HUES48 (cell line): ENCODE measurements around the gene TM4SF4.

ENCODE experiments used
- H3K27ac ChIP-seq: one replicate; pipeline ENCODE4 v1.7.0; 2013; ENCODE audit warnings: low read depth, low read length, inconsistent platforms
- H3K27me3 ChIP-seq: 2 replicates; pipeline ENCODE4 v1.6.1; 2013; ENCODE audit warnings: mild to moderate bottlenecking, low read length; ENCODE audit not compliant: control insufficient read depth, insufficient read depth
- H3K36me3 ChIP-seq: 2 replicates; pipeline ENCODE4 v1.6.1; 2013; ENCODE audit warnings: low read length; ENCODE audit not compliant: control insufficient read depth, insufficient read depth
- H3K4me1 ChIP-seq: 2 replicates; pipeline ENCODE4 v1.6.1; 2013; ENCODE audit warnings: mild to moderate bottlenecking, low read length; ENCODE audit not compliant: control insufficient read depth, insufficient read depth
- H3K4me3 ChIP-seq: 2 replicates; pipeline ENCODE4 v1.5.1; 2013; ENCODE audit warnings: mild to moderate bottlenecking, low read depth, low read length
- H3K9ac ChIP-seq: 2 replicates; pipeline ENCODE4 v1.6.1; 2013; ENCODE audit warnings: mild to moderate bottlenecking, low read depth, low read length, moderate library complexity
- H3K9me3 ChIP-seq: 2 replicates; pipeline ENCODE4 v1.6.1; 2013; ENCODE audit warnings: low read length; ENCODE audit not compliant: control insufficient read depth, insufficient read depth

The TM4SF4 gene, protein sequence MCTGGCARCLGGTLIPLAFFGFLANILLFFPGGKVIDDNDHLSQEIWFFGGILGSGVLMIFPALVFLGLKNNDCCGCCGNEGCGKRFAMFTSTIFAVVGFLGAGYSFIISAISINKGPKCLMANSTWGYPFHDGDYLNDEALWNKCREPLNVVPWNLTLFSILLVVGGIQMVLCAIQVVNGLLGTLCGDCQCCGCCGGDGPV

DNA sequence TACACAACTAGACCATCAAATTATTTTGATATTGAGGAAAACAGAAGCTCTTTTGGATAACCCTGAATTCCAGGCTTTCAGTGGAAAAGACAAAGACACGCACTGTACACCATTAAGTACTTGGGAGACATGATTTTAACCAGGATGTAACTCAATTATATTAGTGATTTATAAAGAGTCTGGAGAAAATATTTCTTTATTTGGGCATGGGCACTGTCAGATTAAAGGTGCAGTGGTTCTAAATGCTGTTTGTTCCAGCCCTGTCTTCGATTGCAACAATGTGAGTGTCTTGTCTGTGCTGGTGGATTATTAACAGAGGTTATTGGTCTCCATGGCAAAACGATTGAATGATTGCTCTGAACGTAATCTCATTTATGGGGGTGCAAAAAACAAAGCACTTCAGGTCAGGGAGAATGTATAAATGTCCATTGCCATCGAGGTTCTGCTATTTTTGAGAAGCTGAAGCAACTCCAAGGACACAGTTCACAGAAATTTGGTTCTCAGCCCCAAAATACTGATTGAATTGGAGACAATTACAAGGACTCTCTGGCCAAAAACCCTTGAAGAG, at the start of gene TM4SF4:
TSS of gene TM4SF4 (plus strand) at position 448 of the 568 bp plus-strand sequence. CDS start 181 bp downstream, outside the sequence.
- Histone ChIP-seq H3K9me3 (no peaks in the 10 kb centered on the region), H3K4me1 (peaks cover 10% of the 10 kb centered on the region), H3K27ac (no peak within 1 kb of the TSS), H3K27me3 (no peaks in the 10 kb centered on the region), H3K36me3 (no peaks in the 10 kb centered on the region), H3K9ac (no peak within 1 kb of the TSS), H3K4me3 (no peak within 1 kb of the TSS)

DNA sequence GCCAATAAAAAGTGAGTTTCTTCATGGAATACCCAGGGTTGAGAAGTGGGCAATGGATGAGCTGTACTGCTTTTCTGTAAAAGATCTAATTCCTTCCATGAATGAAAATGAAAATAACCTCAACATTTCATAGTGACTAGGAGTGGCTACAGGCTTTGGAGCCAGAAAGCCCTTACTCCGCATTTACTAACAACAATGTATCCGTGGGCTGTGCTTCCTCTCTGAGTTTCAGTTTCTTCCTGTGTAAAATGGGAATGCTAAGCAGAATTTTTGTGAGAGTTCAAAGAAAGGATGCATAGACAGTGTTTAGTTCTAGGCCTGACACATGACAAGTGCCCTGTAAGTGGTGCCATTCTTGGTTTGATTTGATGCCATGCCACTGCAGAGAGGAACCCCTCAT, 49.6 kb upstream of the TM4SF4 start:
- no peak overlapping the region for H3K27ac ChIP-seq
- H3K27me3 ChIP-seq: no peaks in the 10 kb centered on the region
- no peak overlapping the region for H3K4me3 ChIP-seq
- H3K9ac ChIP-seq: no peak overlapping the region
- no peaks in the 10 kb centered on the region for H3K9me3 ChIP-seq
- no peaks in the 10 kb centered on the region for H3K36me3 ChIP-seq
- H3K4me1 ChIP-seq: no peaks in the 10 kb centered on the region

DNA sequence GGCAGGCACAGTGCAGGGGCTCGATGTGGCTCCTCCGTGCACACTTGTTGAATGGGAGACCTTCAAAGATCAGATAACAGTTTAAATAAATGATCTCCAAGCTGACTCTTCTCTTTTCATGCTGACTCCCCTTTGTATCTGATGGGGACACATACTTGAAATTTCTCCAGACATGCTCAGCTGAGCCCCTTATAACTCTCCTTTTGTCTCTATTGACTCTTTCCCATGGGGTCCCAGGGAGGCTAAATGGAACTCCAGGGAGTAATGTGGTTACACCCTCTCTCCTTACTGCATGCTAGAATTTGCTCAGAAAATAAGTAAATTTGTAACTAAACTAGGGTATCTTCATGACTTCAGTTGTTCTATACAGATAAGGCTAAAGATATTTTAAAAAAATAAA, 48.2 kb upstream of the TM4SF4 start:
- Histone ChIP-seq H3K9me3 (no peaks in the 10 kb centered on the region), H3K27me3 (no peaks in the 10 kb centered on the region)

DNA sequence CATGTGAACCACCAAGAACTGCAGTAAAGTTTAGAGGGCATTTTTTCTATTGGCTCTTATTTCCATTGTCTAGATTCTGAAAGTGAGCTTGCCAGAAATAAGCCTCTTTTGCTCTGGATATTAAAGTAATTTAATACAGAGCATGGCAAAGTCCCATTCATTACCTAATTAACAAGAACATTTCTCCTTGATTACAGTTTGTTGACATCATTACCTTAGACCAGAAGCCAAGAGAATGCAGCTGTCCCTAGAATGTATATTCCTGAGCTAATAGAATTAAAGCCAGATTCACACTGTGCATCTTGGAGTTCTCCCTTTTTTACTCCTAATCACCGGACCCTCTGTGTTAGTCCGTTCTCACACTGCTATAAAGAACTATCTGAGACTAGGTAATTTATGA, 46.4 kb upstream of the TM4SF4 start:
- Histone ChIP-seq H3K27me3 (no peaks in the 10 kb centered on the region), H3K36me3 (no peaks in the 10 kb centered on the region), H3K4me1 (no peaks in the 10 kb centered on the region), H3K9me3 (no peaks in the 10 kb centered on the region), H3K27ac (no peak overlapping the region), H3K4me3 (no peak overlapping the region), H3K9ac (no peak overlapping the region)

More for the DNA sequence above, 48.2 kb upstream of the TM4SF4 start:
- Histone ChIP-seq H3K4me3 (no peak overlapping the region), H3K4me1 (no peaks in the 10 kb centered on the region), H3K27ac (no peak overlapping the region), H3K36me3 (no peaks in the 10 kb centered on the region), H3K9ac (no peak overlapping the region)

DNA sequence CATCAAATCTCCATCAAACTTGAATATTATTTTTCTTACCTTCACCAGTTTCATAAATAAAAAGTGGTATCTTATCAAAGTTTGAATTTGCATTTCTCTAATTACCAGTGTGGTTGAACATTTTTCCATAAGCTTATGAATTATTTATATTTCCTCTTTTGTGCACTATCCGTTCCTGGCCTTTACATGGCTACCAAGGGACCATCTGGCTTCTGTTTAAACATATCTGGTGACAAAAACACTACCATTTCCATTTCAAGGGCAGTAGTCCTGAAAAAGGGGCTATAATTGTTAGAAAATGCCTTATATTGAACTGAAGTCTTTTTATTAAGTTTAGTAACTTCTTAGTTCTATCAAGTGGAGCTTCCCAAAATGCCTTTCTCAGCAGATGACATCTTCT, 44.3 kb upstream of the TM4SF4 start:
- no peak overlapping the region for H3K27ac ChIP-seq
- H3K36me3 ChIP-seq: no peaks in the 10 kb centered on the region
- H3K9ac ChIP-seq: no peak overlapping the region
- H3K4me3 ChIP-seq: no peak overlapping the region
- H3K27me3 ChIP-seq: no peaks in the 10 kb centered on the region
- no peaks in the 10 kb centered on the region for H3K9me3 ChIP-seq
- H3K4me1 ChIP-seq: no peaks in the 10 kb centered on the region

DNA sequence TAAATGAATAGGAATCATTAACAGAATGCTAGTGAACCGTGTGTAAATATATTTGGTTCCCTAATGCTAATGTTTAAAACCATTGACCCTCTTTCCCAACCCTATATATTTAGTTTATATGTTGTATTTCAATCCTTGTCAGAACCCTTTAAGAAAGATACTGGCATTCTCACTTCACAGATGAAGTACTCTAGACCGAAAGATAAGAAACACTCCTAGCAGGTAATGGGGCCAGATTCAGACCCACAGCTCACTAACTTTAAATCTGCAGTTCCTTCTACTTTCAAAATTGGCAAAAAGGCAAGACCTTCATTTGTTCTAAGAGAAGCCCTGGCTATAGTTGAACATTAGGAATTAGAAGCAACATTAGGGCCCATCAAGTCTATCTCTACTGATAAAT, 42.3 kb upstream of the TM4SF4 start:
- Histone ChIP-seq H3K36me3 (no peaks in the 10 kb centered on the region), H3K9me3 (no peaks in the 10 kb centered on the region), H3K4me1 (no peaks in the 10 kb centered on the region), H3K4me3 (no peak overlapping the region), H3K27me3 (no peaks in the 10 kb centered on the region), H3K27ac (no peak overlapping the region), H3K9ac (no peak overlapping the region)

DNA sequence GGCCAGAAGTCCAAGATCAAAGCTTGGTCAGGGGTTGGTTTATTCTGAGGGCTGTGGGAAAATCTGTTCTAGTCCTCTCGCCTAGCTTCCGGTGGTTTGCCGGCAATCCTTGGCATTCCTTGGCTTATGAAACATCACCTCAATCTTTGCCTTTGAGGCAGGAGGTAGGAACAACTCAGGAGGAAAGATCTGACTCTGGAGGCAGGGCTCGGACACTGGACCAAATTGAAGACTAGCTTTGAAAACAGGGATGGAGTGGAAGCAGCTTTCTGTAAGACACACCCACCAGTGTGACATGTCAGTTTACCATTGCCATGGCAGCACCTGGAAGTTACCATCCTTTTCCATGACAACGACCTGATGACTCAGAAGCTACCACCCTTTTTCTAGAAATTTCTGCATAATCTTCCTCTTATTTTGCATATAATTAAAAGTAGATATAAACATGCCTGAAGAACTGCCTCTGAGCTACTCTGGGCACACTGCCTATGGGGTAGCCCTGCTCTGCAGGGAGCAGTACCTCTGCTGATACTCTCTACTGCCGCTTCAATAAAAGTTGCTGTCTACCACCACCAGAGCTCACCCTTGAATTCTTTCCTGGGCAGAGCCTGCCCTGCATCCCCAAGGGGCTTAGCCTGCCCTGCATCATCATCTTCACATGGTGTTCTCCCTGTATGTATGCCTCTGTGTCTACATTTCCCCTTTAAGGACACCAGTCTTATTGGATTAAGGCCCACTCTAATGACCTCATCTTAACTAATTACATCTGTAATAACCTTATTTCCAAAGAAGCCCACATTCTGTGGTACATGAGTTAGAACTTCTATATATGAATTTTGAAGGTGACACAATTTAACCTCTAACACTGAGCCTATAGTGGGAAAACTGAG, 38.3 kb upstream of the TM4SF4 start:
- Histone ChIP-seq H3K4me1 (peaks cover 3% of the 10 kb centered on the region; the same call in 1 of the 2 replicates), H3K9me3 (no peaks in the 10 kb centered on the region), H3K36me3 (no peaks in the 10 kb centered on the region), H3K4me3 (no peak overlapping the region), H3K9ac (no peak overlapping the region), H3K27ac (no peak overlapping the region), H3K27me3 (no peaks in the 10 kb centered on the region)

DNA sequence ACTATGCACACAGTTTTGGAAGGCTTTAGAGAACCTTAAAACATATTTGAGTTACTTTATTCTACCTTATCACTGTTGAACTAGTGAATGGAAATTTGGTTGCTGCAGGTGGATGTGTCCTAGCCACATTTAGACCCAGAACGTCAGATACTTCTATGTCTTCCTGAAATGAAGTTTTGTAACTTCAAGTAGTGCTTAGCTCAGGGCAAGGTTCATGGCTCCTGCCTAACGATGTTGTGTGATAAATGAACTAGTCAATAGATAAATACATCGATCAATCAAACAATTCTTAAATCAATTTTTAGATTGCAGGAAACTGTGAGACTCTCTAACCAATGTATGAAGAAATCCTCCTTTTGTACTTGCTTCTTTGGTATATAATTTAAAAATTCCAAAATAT, 37.2 kb upstream of the TM4SF4 start:
- H3K9ac ChIP-seq: no peak overlapping the region
- H3K9me3 ChIP-seq: no peaks in the 10 kb centered on the region
- no peaks in the 10 kb centered on the region for H3K27me3 ChIP-seq
- H3K27ac ChIP-seq: no peak overlapping the region
- no peak overlapping the region for H3K4me3 ChIP-seq
- H3K4me1 ChIP-seq: peaks cover 3% of the 10 kb centered on the region; the same call in 1 of the 2 replicates
- H3K36me3 ChIP-seq: no peaks in the 10 kb centered on the region

DNA sequence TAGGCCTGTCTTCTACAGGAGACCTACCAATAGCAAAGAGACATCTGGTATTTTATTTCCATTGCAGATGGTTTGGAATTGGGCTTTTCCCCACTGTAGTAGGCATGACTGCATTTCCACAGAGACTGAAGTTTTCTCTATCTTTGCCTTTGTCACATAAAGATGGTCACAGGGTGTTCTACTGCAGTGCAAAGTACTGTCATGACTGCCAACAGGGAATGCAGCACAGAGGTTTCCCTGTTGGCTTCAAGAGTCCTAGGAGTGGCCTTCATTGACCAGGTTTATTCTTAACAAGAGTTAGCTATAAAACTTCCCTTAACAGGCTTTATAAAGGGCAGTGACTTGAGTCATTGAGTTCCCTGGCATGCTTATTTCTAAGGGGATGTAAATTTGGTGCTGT, 36.8 kb upstream of the TM4SF4 start:
- peaks cover 3% of the 10 kb centered on the region; the same call in 1 of the 2 replicates for H3K4me1 ChIP-seq
- H3K36me3 ChIP-seq: no peaks in the 10 kb centered on the region
- H3K27ac ChIP-seq: no peak overlapping the region
- no peaks in the 10 kb centered on the region for H3K27me3 ChIP-seq
- H3K4me3 ChIP-seq: no peak overlapping the region
- H3K9me3 ChIP-seq: no peaks in the 10 kb centered on the region
- H3K9ac ChIP-seq: no peak overlapping the region

DNA sequence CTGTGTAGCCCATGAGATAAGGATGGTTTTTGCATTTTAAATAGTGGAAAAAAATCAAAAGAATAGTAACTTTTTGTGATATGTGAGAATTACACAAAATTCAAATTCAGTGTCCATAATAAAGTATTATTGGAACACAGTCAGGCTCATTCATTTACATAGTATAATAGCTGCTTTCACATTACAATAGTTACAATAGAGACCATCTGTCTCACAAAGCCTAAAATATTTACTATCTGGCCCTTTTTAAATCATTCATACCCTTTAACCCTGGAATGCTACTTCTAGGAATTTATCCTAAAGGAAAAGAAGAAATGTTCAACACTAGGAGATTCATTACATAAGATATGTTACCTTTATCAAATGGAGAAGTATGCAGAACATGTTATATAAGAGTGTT, 35.5 kb upstream of the TM4SF4 start:
- H3K9me3 ChIP-seq: no peaks in the 10 kb centered on the region
- H3K36me3 ChIP-seq: no peaks in the 10 kb centered on the region
- no peak overlapping the region for H3K9ac ChIP-seq
- H3K27ac ChIP-seq: no peak overlapping the region
- H3K4me3 ChIP-seq: no peak overlapping the region
- peaks cover 3% of the 10 kb centered on the region; the same call in 1 of the 2 replicates for H3K4me1 ChIP-seq
- H3K27me3 ChIP-seq: no peaks in the 10 kb centered on the region

DNA sequence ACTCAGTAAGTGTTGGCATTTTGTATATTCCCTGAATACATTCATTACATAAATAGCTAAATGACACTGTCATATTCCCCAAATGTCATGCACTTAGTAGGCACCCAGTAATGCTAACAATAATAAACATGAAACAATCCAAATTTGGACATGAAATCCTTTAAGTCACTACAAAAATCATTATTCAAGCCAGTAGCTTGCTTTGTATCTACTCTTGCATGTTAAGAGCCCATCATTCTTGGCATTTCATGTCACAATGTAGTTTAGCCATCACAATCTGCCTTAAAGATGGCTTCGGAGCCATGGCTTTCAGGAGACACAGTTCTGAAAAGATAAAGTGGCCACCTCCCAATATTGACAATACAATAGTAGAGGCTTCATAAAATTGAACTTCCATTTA, 32.9 kb upstream of the TM4SF4 start:
- Histone ChIP-seq H3K4me1 (peaks cover 3% of the 10 kb centered on the region; the same call in 1 of the 2 replicates), H3K9me3 (no peaks in the 10 kb centered on the region), H3K9ac (no peak overlapping the region), H3K4me3 (no peak overlapping the region), H3K36me3 (no peaks in the 10 kb centered on the region), H3K27me3 (no peaks in the 10 kb centered on the region), H3K27ac (no peak overlapping the region)
